PC-3 (cell line): Measurements from ENCODE around the gene CHURC1.

Experiments
- EZH2 ChIP-seq: fragments of 300-600 bp; sonication (generic); IDR thresholded peaks from one replicate; pipeline ENCODE4 v1.6.1; 2017; ENCODE audit warnings: antibody characterized with exemption, mild to moderate bottlenecking, low read length; ENCODE audit not compliant: unreplicated experiment
- EZH2phosphoT487 ChIP-seq: fragments of 300-600 bp; sonication (generic); IDR thresholded peaks from 2 replicates; pipeline ENCODE4 v1.6.1; 2018; ENCODE audit warnings: mild to moderate bottlenecking, antibody characterized with exemption, low read length, borderline replicate concordance
- TF ChIP-seq, protein P1 (sequence below): fragments of 300-600 bp; sonication (generic); conservative IDR thresholded peaks from 2 replicates; pipeline ENCODE4 v1.5.1; 2017; ENCODE audit warnings: antibody characterized with exemption, low read depth, mild to moderate bottlenecking, low read length

GRCh38 chr14:64868379-64868778, 45.9 kb upstream of the CHURC1 start:
- TF ChIP-seq EZH2 (no peak), EZH2phosphoT487 (no peak)
- TF ChIP-seq, protein P1, sequence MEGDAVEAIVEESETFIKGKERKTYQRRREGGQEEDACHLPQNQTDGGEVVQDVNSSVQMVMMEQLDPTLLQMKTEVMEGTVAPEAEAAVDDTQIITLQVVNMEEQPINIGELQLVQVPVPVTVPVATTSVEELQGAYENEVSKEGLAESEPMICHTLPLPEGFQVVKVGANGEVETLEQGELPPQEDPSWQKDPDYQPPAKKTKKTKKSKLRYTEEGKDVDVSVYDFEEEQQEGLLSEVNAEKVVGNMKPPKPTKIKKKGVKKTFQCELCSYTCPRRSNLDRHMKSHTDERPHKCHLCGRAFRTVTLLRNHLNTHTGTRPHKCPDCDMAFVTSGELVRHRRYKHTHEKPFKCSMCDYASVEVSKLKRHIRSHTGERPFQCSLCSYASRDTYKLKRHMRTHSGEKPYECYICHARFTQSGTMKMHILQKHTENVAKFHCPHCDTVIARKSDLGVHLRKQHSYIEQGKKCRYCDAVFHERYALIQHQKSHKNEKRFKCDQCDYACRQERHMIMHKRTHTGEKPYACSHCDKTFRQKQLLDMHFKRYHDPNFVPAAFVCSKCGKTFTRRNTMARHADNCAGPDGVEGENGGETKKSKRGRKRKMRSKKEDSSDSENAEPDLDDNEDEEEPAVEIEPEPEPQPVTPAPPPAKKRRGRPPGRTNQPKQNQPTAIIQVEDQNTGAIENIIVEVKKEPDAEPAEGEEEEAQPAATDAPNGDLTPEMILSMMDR = no peak
